HG02870 (cell line): Measurements from ENCODE around the gene QRFP.

ENCODE experiments used
- ATAC-seq: cut with Tn5 transposase; IDR thresholded peaks from one replicate; pipeline ENCODE4 v1.9.1; 2021; ENCODE audit warnings: mild to moderate bottlenecking, moderate library complexity; ENCODE audit not compliant: unreplicated experiment

The QRFP gene

GRCh38 chr9:130878295-130878694, 18.3 kb downstream of the QRFP start:
- no peak for ATAC-seq

DNA sequence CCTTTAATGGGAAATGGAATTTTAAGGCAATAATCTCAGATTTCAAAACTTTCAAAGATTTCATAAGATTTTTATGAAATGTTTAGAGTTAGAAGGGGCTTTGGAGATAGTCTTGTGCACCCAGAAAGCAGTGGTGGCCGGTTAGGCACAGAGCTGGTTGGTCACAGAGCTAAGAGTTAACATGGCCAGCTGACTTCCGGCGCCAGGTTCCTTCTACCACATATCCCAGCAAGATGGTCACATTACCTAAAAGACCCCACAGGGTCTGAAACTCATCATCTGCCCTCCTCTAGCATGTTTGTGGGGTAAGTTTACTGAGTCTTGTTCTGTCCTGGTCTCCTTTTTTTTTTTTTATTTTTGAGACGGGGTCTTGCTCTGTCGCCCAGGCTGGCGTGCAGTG, 19.3 kb downstream of the QRFP start:
- ATAC-seq = no peak

GRCh38 chr9:130874783-130875182, 21.8 kb downstream of the QRFP start:
- ATAC-seq = no peak

GRCh38 chr9:130873966-130874365, 22.6 kb downstream of the QRFP start:
- ATAC-seq = no peak

DNA sequence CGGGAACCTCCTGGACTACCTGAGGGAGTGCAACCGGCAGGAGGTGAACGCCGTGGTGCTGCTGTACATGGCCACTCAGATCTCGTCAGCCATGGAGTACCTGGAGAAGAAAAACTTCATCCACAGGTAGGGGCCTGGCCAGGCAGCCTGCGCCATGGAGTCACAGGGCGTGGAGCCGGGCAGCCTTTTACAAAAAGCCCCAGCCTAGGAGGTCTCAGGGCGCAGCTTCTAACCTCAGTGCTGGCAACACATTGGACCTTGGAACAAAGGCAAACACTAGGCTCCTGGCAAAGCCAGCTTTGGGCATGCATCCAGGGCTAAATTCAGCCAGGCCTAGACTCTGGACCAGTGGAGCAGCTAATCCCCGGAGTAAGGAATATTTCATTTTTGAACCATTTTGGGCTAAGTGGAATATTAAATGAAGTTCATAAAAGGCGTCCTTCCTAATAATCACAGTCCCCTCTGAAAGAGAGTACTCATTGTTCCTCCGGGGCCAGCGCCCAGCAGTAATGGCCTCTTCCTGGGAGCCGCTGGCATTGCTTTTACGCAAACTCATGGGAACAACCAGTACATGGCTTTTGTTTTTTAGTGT, 23.6 kb downstream of the QRFP start:
- ATAC-seq = no peak

GRCh38 chr9:130872508-130872907, 24.1 kb downstream of the QRFP start:
- no peak for ATAC-seq

- ATAC-seq = no peak
These were observed 24.5 kb downstream of the QRFP start for GRCh38 chr9:130872093-130872492.

DNA sequence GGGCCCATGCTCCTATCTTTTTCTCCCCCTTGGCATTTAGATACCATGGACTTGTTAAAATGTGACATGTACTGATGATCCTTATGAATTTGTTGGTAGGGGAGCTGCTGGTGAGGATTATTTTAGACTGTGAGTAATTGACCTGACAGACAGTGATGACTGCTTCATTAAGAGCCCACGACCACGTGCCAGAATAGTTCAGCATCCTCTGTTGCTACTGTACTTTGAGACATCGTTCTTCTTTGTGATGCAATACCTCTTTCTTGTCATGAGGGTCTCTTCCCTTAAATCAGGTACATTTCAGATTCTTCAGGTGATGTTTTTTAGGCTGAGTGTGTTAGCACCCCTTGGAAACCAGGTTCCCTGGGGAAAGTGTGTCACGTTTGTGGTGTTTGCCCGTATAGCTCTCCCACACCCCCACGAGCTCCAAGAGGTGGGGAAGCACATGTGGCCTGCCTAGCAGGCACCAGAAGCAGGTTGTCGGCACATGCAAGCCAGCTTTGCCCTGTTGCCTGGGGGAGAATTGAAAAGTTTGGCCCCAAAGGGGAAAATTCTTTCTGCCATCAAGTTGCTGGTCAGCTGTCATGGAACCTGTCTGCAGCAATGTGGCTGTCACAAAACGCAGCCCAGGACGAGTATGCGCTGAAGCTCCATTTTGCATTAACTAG, 25.1 kb downstream of the QRFP start:
- no peak for ATAC-seq

GRCh38 chr9:130870491-130871381, 25.9 kb downstream of the QRFP start:
- peak; percentile 91 for ATAC-seq

DNA sequence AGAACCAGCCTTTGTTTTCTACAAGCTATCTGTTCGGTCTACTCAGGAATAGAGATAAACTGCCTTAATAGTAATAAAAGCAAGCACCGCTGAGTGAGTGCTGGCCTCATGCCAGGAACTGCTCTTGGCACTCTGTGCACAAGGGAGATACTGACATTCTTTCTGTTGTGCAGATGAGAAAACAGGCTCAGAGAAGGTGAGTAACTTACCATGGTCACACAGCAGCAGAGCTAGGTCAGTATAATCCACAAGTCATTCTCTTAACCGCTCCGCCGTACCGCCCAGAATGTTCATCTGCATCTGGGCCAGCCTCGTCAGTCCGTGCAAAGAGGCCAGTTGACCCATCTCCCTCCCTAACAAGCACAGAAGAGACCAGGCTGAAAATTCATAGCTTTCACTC, 27.4 kb downstream of the QRFP start:
- ATAC-seq = no peak

- no peak for ATAC-seq
These were observed 28.4 kb downstream of the QRFP start for GRCh38 chr9:130868230-130868629.

DNA sequence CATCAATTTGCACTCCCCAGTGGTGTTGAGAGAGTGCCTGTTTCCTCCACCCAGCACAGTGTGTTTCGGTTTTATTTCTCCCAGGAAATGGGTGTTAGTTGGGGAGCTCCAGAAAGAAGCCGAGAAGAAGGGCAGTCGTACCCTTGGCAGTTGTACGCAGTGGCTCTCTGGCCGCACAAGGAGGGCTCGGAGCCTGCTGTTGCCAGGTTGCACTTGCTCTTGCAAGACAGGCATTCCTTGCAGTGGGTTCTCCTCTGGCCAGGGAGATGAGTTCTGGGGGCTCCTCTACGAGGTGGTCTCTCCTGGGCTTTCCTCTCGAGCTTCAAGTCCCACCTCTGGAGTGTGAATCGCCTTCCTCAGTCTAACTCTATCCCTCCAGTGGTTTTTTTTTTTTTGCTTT, 29.1 kb downstream of the QRFP start:
- ATAC-seq = no peak

DNA sequence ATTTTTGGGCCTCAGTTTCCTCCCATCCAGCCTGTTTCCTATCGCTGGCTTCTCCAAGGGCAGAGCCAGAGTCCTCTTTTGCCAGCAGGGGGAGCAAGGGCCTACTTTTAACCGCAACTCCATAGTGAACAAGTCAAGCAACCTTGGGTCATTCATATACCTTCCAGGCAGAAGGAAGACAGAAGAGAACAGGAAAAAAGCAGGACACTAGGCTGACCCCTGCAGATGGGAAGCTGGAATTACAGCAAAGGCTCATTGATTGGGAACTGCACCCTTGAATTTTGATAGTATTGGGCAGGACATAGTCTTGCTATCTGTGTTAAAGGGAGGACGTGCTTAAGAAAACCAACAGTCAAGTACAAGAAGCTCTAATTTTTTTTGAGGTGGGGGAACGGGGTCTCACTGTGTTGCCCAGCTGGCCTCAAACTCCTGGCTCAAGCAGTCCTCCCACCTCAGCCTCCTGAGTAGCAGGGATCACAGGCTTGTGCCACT, 30.1 kb downstream of the QRFP start:
- ATAC-seq = no peak

DNA sequence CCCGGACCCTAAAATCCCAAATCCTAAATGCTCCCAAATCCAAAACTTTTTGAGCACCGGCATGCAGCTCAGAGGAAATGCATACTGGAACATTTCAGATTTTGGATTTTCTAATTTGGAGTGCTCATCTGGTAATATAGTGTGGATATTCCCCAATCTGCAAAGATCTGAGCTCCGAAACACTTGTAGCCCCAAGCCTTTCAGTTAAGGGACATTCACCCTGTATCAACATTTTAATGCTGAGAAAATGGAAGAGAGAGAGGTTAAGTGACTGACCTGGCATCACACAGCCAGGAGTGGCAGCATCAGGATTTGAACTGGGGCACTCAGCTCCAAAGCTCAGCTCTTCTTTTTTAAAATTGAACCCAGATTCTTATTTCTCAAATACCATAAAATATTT, 30.7 kb downstream of the QRFP start:
- no peak for ATAC-seq

DNA sequence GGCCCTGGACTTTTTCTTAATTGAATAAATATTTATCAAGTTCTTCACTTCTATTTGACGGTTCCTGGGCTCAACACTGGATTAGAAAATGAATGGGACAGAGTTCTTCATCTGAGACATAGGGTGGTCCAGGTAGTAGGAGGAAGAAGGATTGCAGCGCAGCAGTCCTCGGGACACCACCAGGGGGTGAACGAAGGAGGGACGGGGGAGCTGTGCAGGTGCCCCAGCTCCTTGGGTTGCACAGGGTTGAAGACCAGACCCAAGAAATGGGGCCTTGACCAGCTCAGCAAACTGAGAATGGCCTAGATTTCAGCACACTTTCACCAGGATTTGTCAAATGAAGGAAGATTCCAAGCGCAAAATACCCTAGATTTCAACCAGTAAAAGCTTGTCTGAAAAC, 32.1 kb downstream of the QRFP start:
- ATAC-seq = no peak

DNA sequence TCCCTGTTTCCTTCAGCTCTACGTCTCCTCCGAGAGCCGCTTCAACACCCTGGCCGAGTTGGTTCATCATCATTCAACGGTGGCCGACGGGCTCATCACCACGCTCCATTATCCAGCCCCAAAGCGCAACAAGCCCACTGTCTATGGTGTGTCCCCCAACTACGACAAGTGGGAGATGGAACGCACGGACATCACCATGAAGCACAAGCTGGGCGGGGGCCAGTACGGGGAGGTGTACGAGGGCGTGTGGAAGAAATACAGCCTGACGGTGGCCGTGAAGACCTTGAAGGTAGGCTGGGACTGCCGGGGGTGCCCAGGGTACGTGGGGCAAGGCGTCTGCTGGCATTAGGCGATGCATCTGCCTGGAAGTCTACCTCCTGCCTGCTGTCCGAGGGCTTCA, 33.9 kb downstream of the QRFP start:
- ATAC-seq = no peak

DNA sequence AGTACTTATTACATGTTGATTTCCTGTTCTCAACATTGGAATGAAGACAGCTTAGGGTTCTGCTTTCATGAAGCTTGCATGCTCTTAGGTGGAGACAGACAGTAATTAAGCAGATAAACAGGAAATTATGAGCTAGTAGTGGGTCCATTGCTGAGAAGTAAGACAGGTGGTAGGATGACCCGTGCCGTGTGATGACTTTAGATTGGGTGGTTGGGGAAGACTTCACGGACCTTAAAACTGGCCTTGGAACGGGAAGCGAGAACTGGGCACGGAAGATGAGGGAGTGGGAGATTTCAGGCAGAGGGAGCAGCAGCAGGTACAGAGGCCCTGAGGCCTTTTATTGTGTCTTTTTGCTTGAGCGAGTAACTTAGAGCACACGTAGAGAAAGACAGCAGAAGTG, 34.4 kb downstream of the QRFP start:
- no peak for ATAC-seq

DNA sequence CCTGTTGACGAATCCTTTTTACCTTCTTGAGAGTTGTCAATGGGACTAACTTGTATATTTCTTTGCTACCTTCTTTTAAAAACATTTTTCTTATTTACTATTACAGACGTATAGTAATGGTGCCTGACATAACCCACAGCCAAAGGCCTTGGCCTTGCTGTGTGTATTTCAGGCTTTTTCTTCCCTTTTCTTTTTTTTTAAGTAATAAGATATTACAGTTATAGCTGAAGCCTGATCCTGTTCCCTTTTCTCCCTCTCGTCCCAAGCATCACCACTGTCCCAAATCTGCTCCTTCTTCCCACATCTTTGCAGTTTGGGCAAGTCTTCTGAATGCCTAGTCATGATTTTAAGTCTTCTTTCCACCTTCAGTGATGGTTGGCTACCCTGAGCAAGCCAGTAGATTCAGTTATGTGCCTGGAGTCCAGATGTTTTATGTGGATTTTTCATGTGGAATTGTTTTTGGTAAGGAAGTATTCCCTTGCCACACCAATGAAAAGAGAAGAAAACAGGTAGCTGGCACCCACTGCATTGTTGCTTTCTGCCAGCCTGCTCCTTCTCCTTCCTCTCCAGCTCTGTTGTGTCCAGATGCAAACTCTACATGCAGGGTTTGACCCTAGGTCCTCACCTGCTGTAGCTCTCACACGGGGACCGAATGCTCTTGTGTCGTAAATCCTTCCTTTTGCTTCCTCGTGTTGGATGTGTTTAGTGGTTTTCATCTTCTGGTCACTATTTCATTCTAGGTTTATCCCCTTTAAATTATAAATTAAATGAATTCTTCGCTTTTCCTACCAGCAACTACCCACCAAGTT, 35.0 kb downstream of the QRFP start:
- ATAC-seq = no peak

DNA sequence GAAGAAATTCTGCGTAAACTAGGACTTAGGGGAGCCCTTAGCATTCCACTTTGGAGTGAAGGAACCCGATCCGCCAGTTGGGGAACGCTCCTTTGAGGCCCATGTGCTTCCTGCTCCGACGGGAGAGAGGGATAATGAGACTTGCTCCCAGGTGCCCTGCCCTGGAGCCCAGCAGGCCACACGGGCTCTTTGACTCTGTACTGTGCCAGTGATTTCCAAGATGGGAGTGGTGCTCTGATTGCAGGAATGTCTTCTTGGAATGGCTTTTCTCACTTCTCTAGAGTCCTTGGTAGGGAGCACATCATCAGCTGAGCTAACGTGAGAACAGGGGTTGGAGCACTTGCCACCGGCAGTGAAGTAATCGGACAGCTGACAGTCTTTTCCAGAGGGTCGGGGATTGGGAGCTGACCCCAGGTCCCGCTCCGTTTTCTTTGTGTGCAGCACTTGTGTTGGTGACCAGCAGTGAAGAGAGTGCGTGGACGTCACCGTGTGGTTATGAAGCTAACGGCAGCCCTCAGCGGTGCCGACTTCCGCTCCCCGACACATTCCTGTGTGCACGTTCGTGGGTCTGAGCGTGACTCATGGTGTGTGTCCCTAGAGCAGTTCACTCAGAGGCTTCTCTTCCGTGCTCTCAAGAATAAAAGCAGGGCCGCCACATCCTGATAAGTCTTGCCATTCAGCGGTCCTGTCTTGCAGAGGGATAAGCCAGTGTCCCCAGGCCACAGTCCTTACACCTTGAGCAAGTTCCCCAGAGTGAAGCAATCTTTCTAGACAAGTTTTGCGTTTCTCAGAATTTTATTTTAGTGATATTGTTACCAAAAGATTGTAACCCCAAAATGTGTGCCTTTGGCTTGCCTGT, 35.9 kb downstream of the QRFP start:
- ATAC-seq = no peak
